NT2/D1 (cell line): ENCODE data around the gene FTCD.

ENCODE experiments used
- SUZ12 ChIP-seq: IDR thresholded peaks from 2 replicates; pipeline ENCODE4 v1.6.1; 2011; ENCODE audit not compliant: insufficient read length, insufficient read depth; ENCODE audit errors: extremely low read depth
- YY1 ChIP-seq: IDR thresholded peaks from 2 replicates; pipeline ENCODE4 v1.6.1; 2011; ENCODE audit not compliant: insufficient read length, insufficient read depth
- ZNF274 ChIP-seq: IDR thresholded peaks from 2 replicates; pipeline ENCODE4 v1.6.1; 2011; ENCODE audit warnings: mild to moderate bottlenecking, low read depth, low read length

DNA sequence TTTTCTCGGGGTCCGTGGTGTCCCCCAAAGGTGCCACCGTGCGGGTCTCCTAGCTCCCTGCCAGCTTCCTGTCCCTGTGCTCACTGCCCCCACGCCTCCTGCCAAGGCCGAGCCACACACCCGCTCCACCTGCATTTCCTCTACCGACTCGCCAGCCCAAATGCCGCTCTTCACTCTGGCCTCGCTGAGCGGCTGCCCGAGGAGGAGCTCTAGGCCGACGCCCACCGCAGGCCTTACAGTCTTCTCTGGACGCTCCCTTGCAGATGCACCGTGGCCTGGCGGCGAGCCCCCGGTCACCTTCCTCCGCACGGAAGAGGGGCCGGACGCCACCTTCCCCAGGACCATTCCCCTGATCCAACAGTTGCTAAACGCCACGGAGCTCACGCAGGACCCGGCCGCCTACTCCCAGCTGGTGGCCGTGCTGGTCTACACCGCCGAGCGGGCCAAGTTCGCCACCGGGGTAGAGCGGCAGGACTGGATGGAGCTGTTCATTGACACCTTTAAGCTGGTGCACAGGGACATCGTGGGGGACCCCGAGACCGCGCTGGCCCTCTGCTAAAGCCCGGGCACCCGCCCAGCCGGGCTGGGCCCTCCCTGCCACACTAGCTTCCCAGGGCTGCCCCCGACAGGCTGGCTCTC lies 26.3 kb downstream of the FTCD start:
- no peak for TF ChIP-seq YY1
- TF ChIP-seq SUZ12, result no peak
- no peak for TF ChIP-seq ZNF274
